HL-60 (cell line): ENCODE measurements around the gene SNTG2.
"Not testable (repeated sequence)": the region's sequence is repeated elsewhere in the genome, so short reads cannot be mapped to it uniquely, and the experiment has no call there.

Experiments
- DNase-seq, 2 experiments: peaks; one replicate each; pipeline ENCODE4 v3.0.0-alpha.2; 2010 to 2020; ENCODE audit warnings: low read depth in 1 of 2, low spot score in 1 of 2
- H3K27ac ChIP-seq: fragments of 250-450 bp; sonication (Bioruptor Pico); replicated peaks from 2 replicates; pipeline ENCODE4 v1.5.1; 2020; ENCODE audit warnings: mild to moderate bottlenecking, moderate library complexity
- H3K27me3 ChIP-seq: fragments of 250-450 bp; sonication (Bioruptor Pico); 2 replicates; pipeline ENCODE4 v1.5.1; 2021; ENCODE audit warnings: mild to moderate bottlenecking, moderate library complexity; ENCODE audit not compliant: insufficient read depth, poor library complexity, severe bottlenecking
- H3K4me3 ChIP-seq: replicated peaks from 2 replicates; pipeline ENCODE4 v1.5.1; 2011; ENCODE audit warnings: mild to moderate bottlenecking, control low read depth, low read length; ENCODE audit not compliant: insufficient read depth
- GABPA ChIP-seq: IDR thresholded peaks from 2 replicates; pipeline ENCODE4 v1.6.1; 2012; ENCODE audit warnings: low read depth
- POLR2AphosphoS5 ChIP-seq: IDR thresholded peaks from 2 replicates; pipeline ENCODE4 v1.6.1; 2012; ENCODE audit warnings: low read depth
- SPI1 ChIP-seq: IDR thresholded peaks from 2 replicates; pipeline ENCODE4 v1.6.1; 2012; ENCODE audit warnings: low read depth, mild to moderate bottlenecking, borderline replicate concordance
- TF ChIP-seq, protein P1 (sequence below): IDR thresholded peaks from 2 replicates; pipeline ENCODE4 v1.6.1; 2012; ENCODE audit warnings: low read depth; ENCODE audit not compliant: insufficient replicate concordance
- TF ChIP-seq, protein P2 (sequence below): IDR thresholded peaks from one replicate; pipeline ENCODE4 v1.5.1; 2011; ENCODE audit warnings: low read length, control low read depth, inconsistent platforms; ENCODE audit not compliant: insufficient read depth

The SNTG2 gene

DNA sequence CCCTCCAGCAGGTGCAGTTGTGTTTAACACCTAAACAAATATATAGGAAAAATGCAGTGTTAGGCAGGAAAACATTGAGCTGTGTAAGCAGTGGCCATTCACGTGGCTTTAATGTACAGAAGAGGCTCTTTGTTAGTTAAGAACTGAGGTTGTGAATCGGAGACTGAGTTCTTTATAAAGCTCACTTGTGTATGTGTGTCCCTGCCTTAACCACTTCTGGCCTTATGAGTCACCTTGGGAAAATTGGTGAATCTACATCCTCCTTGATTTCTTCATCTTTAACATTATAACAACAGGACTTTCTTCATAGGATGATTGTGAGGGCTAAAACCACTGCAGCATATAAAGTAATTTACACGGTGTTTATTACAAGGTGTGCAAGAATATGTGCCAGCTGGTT, 274.3 kb downstream of the SNTG2 start:
- no peaks in the 10 kb centered on the region for H3K27me3 ChIP-seq
- TF ChIP-seq SPI1 (no peak), POLR2AphosphoS5 (no peak), GABPA (no peak)
- TF ChIP-seq, protein P1, sequence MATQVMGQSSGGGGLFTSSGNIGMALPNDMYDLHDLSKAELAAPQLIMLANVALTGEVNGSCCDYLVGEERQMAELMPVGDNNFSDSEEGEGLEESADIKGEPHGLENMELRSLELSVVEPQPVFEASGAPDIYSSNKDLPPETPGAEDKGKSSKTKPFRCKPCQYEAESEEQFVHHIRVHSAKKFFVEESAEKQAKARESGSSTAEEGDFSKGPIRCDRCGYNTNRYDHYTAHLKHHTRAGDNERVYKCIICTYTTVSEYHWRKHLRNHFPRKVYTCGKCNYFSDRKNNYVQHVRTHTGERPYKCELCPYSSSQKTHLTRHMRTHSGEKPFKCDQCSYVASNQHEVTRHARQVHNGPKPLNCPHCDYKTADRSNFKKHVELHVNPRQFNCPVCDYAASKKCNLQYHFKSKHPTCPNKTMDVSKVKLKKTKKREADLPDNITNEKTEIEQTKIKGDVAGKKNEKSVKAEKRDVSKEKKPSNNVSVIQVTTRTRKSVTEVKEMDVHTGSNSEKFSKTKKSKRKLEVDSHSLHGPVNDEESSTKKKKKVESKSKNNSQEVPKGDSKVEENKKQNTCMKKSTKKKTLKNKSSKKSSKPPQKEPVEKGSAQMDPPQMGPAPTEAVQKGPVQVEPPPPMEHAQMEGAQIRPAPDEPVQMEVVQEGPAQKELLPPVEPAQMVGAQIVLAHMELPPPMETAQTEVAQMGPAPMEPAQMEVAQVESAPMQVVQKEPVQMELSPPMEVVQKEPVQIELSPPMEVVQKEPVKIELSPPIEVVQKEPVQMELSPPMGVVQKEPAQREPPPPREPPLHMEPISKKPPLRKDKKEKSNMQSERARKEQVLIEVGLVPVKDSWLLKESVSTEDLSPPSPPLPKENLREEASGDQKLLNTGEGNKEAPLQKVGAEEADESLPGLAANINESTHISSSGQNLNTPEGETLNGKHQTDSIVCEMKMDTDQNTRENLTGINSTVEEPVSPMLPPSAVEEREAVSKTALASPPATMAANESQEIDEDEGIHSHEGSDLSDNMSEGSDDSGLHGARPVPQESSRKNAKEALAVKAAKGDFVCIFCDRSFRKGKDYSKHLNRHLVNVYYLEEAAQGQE: no peak
- TF ChIP-seq, protein P2, sequence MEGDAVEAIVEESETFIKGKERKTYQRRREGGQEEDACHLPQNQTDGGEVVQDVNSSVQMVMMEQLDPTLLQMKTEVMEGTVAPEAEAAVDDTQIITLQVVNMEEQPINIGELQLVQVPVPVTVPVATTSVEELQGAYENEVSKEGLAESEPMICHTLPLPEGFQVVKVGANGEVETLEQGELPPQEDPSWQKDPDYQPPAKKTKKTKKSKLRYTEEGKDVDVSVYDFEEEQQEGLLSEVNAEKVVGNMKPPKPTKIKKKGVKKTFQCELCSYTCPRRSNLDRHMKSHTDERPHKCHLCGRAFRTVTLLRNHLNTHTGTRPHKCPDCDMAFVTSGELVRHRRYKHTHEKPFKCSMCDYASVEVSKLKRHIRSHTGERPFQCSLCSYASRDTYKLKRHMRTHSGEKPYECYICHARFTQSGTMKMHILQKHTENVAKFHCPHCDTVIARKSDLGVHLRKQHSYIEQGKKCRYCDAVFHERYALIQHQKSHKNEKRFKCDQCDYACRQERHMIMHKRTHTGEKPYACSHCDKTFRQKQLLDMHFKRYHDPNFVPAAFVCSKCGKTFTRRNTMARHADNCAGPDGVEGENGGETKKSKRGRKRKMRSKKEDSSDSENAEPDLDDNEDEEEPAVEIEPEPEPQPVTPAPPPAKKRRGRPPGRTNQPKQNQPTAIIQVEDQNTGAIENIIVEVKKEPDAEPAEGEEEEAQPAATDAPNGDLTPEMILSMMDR: no peak
- no peak overlapping the region for H3K27ac ChIP-seq
- DNase-seq: no peak
- no peak overlapping the region for H3K4me3 ChIP-seq

DNA sequence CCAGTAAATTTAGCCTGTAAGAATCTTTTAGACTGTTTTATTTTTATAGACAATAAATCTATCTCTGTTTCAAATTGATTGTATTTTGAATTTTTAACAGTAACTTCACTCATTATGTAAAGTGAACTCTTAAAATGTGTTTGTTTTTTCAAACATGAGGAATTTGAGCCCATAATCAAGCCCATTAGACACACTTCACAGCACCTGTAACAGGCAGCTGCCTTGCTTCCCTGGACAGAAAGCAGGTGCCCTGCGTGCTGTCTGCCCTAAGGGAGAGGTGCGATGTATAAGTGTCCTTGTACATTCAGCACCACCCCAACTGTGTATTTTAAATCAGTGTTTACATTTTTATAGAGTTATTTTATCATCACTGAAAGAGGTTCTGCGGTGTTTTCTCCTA, 276.1 kb downstream of the SNTG2 start:
- H3K27ac ChIP-seq: no peak overlapping the region
- no peak for DNase-seq
- no peak overlapping the region for H3K4me3 ChIP-seq
- TF ChIP-seq, protein P1: no peak
- TF ChIP-seq POLR2AphosphoS5: no peak
- no peak for TF ChIP-seq SPI1
- TF ChIP-seq GABPA: no peak
- H3K27me3 ChIP-seq: no peaks in the 10 kb centered on the region

DNA sequence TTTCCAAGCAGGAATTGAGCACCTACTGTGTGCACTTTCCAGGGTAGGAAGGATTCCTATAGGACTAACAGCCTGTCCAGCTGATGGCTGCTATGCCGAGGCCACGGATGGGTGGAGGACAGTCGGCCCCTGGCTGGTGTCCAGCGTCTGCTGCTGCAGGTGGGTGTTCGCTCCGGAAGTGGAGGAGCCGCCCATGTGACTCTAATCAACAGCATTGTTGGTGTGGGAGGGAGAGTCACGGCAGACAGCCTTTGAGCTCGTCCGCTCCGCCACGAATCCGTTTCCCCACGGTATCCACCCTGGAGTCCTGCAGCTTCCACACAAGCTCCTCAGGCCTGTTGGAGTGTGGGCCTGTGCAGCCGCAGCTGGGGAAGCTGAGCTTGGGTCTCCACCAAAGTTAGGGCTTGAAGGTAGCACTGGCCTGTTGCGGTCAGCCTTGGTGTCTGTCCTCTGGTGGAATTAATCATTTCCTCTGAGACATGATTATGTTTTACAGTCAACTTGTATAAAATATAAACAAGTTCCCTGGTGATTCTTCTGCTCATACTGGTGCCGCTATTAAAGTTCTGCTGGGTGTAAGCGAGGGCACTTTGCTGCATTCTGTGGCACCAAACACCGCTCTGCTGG, 276.7 kb downstream of the SNTG2 start:
- TF ChIP-seq, protein P1: no peak
- no peak for TF ChIP-seq POLR2AphosphoS5
- TF ChIP-seq, protein P2: no peak
- Histone ChIP-seq H3K4me3 (no peak overlapping the region), H3K27ac (no peak overlapping the region), H3K27me3 (no peaks in the 10 kb centered on the region)
- DNase-seq: no peak

DNA sequence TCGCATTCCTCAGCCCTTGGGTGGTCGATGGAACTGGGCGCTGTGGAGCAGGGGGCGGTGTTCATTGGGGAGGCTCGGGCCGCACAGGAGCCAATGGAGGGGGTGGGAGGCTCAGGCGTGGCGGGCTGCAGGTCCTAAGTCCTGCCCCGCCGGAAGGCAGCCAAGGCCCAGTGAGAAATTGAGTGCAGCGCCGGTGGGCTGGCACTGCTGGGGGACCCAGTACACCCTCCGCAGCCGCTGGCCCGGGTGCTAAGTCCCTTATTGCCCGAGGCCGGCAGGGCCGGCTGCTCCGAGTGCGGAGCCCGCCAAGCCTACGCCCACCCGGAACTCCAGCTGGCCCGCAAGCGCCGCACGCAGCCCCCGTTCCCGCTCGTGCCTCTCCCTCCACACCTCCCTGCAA, 278.9 kb downstream of the SNTG2 start:
- H3K4me3 ChIP-seq, H3K27me3 ChIP-seq, H3K27ac ChIP-seq, DNase-seq: not testable (repeated sequence)
